Measurements from ENCODE around the gene ADCYAP1R1. TPM values are rescaled to one million over a fixed set of nuclear protein-coding genes. Genes with fewer than 3 reads are reported as not detected.

ADCYAP1R1 gene
- total RNA-seq, 1 experiment from 2014 or later, result not detected

- Mint-ChIP-seq H3K36me3 (ENCODE audit: insufficient read depth, unreplicated experiment) (no peaks in the 10 kb centered on the region), H3K4me1 (ENCODE audit: insufficient read depth, unreplicated experiment) (no peaks in the 10 kb centered on the region), H3K4me3 (ENCODE audit: unreplicated experiment) (no peak overlapping the region), H3K27ac (ENCODE audit: low read depth, unreplicated experiment) (no peak overlapping the region), H3K27me3 (ENCODE audit: insufficient read depth, unreplicated experiment) (peaks cover 77% of the 10 kb centered on the region), H3K9me3 (ENCODE audit: unreplicated experiment) (no peaks in the 10 kb centered on the region)
- no peak for DNase-seq (ENCODE audit: unreplicated experiment)
- ChIA-PET CTCF (interaction anchor here (0.6 to 1.2 kb wide), 5 partner anchors 19 to 628 kb away, joined by 3 to 6 read pairs (median 4); no protein-coding TSS in a partner anchor), POLR2A (no interaction called here)
- intact Hi-C loops (cut with micrococcal nuclease), result no loop called here
- TF ChIP-seq CTCF (IDR thresholded peaks at IDR 0.05; ENCODE audit: unreplicated experiment), result no peak
- no TSS peak for BruUV-seq (replicated peaks)
These were observed 49.4 kb downstream of the ADCYAP1R1 start for GRCh38 chr7:31101544-31101943.

- H3K36me3 Mint-ChIP-seq (ENCODE audit: insufficient read depth, unreplicated experiment), result no peaks in the 10 kb centered on the region
- DNase-seq (ENCODE audit: unreplicated experiment), result no peak
- no TSS peak for BruUV-seq (replicated peaks)
- no peak overlapping the region for H3K27ac Mint-ChIP-seq (ENCODE audit: low read depth, unreplicated experiment)
- H3K9me3 Mint-ChIP-seq (ENCODE audit: unreplicated experiment), result no peaks in the 10 kb centered on the region
- ChIA-PET CTCF (interaction anchor here (0.6 to 0.7 kb wide), 2 partner anchors 525 to 628 kb away, joined by 4 to 6 read pairs; no protein-coding TSS in a partner anchor), POLR2A (interaction anchor here (0.6 kb wide), 1 partner anchor 121 kb away, joined by 3 read pairs; no protein-coding TSS in a partner anchor)
- H3K4me1 Mint-ChIP-seq (ENCODE audit: insufficient read depth, unreplicated experiment), result no peaks in the 10 kb centered on the region
- intact Hi-C loops (cut with micrococcal nuclease), result no loop called here
- no peak overlapping the region for H3K4me3 Mint-ChIP-seq (ENCODE audit: unreplicated experiment)
- peaks cover 75% of the 10 kb centered on the region for H3K27me3 Mint-ChIP-seq (ENCODE audit: insufficient read depth, unreplicated experiment)
- no peak for TF ChIP-seq CTCF (IDR thresholded peaks at IDR 0.05; ENCODE audit: unreplicated experiment)
These were observed 50.3 kb downstream of the ADCYAP1R1 start for GRCh38 chr7:31102151-31102972.

GRCh38 chr7:31102973-31103850, 51.1 kb downstream of the ADCYAP1R1 start:
- ChIA-PET POLR2A (interaction anchor here (0.6 to 0.7 kb wide), 2 partner anchors 119 to 122 kb away, joined by 3 read pairs; no protein-coding TSS in a partner anchor), CTCF (interaction anchor here (0.6 to 1.4 kb wide), 3 partner anchors 18 to 120 kb away, joined by 3 to 6 read pairs (median 3); no protein-coding TSS in a partner anchor)
- no peaks in the 10 kb centered on the region for H3K36me3 Mint-ChIP-seq (ENCODE audit: insufficient read depth, unreplicated experiment)
- TF ChIP-seq CTCF (IDR thresholded peaks at IDR 0.05; ENCODE audit: unreplicated experiment), result no peak
- peaks cover 75% of the 10 kb centered on the region for H3K27me3 Mint-ChIP-seq (ENCODE audit: insufficient read depth, unreplicated experiment)
- H3K4me3 Mint-ChIP-seq (ENCODE audit: unreplicated experiment), result no peak overlapping the region
- DNase-seq (ENCODE audit: unreplicated experiment), result no peak
- H3K9me3 Mint-ChIP-seq (ENCODE audit: unreplicated experiment), result no peaks in the 10 kb centered on the region
- H3K4me1 Mint-ChIP-seq (ENCODE audit: insufficient read depth, unreplicated experiment), result no peaks in the 10 kb centered on the region
- no TSS peak for BruUV-seq (replicated peaks)
- intact Hi-C loops (cut with micrococcal nuclease), result no loop called here
- H3K27ac Mint-ChIP-seq (ENCODE audit: low read depth, unreplicated experiment), result no peak overlapping the region
